Keratinocyte (primary cell): ENCODE data around the gene FNDC4. TPM values are rescaled to one million over a fixed set of nuclear protein-coding genes. Genes with fewer than 3 reads are reported as not detected.

Experiments used
- DNase-seq: peaks from one replicate; pipeline ENCODE4 v3.0.0-alpha.2; 2011; ENCODE audit warnings: low read depth, missing footprints, low spot score
- FAIRE-seq: peaks from 2 replicates; lab custom pipeline; 2011; peaks lifted over from hg19 to GRCh38; lab: Jason Lieb, UNC
- H2AFZ ChIP-seq: 2 replicates; pipeline ENCODE4 v1.6.0; 2012; ENCODE audit warnings: low read length, control low read depth, inconsistent platforms; ENCODE audit not compliant: control insufficient read depth
- H3K27ac ChIP-seq: 2 replicates; pipeline ENCODE4 v1.5.1; 2011; ENCODE audit warnings: low read length; ENCODE audit not compliant: control insufficient read depth, insufficient read depth
- H3K27me3 ChIP-seq: 3 replicates; pipeline ENCODE4 v1.6.0; 2011; ENCODE audit warnings: low read length; ENCODE audit not compliant: control insufficient read depth, insufficient read depth; ENCODE audit errors: extremely low read depth
- H3K36me3 ChIP-seq, 2 experiments: 2 replicates in 1 of 2; 3 replicates in 1 of 2; pipeline ENCODE4 v1.5.1; 2011; ENCODE audit warnings: low read length in 2 of 2, mild to moderate bottlenecking in 1 of 2; ENCODE audit not compliant: control insufficient read depth in 2 of 2, insufficient read depth in 2 of 2; ENCODE audit errors: extremely low read depth in 1 of 2
- H3K4me1 ChIP-seq: 3 replicates; pipeline ENCODE4 v1.5.1; 2011; ENCODE audit warnings: low read length; ENCODE audit not compliant: control insufficient read depth, insufficient read depth; ENCODE audit errors: extremely low read depth
- H3K4me2 ChIP-seq: 3 replicates; pipeline ENCODE4 v1.6.0; 2011; ENCODE audit warnings: low read depth, low read length; ENCODE audit not compliant: control insufficient read depth, insufficient read depth; ENCODE audit errors: extremely low read depth
- H3K4me3 ChIP-seq, 3 experiments: fragments of 200-600 bp in 1 of 3; sonication (generic) in 1 of 3; 2 replicates in 2 of 3; 3 replicates in 1 of 3; pipeline ENCODE4 v1.5.1; 2011 to 2016; ENCODE audit warnings: low read length in 3 of 3, mild to moderate bottlenecking in 3 of 3, control low read depth in 2 of 3, inconsistent platforms in 1 of 3, low read depth in 1 of 3, mixed read lengths in 1 of 3, mixed run types in 1 of 3, moderate library complexity in 1 of 3; ENCODE audit not compliant: control insufficient read depth in 2 of 3, insufficient read depth in 2 of 3; ENCODE audit errors: extremely low read depth in 1 of 3
- H3K79me2 ChIP-seq: 2 replicates; pipeline ENCODE4 v1.6.0; 2012; ENCODE audit warnings: low read length; ENCODE audit not compliant: control insufficient read depth, insufficient read depth
- H3K9ac ChIP-seq: 3 replicates; pipeline ENCODE4 v1.6.0; 2011; ENCODE audit warnings: low read length; ENCODE audit not compliant: control insufficient read depth, insufficient read depth; ENCODE audit errors: extremely low read depth
- H3K9me1 ChIP-seq: 3 replicates; pipeline ENCODE4 v1.6.0; 2011; ENCODE audit warnings: low read length; ENCODE audit not compliant: control insufficient read depth, insufficient read depth; ENCODE audit errors: extremely low read depth
- H3K9me3 ChIP-seq: 2 replicates; pipeline ENCODE4 v1.5.1; 2012; ENCODE audit warnings: low read depth, low read length; ENCODE audit not compliant: control insufficient read depth
- H4K20me1 ChIP-seq: 3 replicates; pipeline ENCODE4 v1.6.0; 2011; ENCODE audit warnings: low read length; ENCODE audit not compliant: control insufficient read depth, insufficient read depth; ENCODE audit errors: extremely low read depth
- EZH2 ChIP-seq: IDR thresholded peaks from one replicate; pipeline ENCODE4 v1.6.1; 2012; ENCODE audit warnings: inconsistent platforms, mild to moderate bottlenecking, low read length, moderate library complexity
- dilution Hi-C: fragments of 300-500 bp; cut with MboI; formaldehyde crosslinking; loops from one replicate; pipeline ENCODE4 v1.7.0; 2020; ENCODE audit warnings: low sequenced_read_pairs; ENCODE audit not compliant: extremely low pct_ligation_motif_present
- polyA plus RNA-seq, 5 experiments: library from polyadenylated mRNA; depleted of rRNA in 3 of 5; stranded (reverse) in 3 of 5; stranded (forward) in 1 of 5; unstranded in 1 of 5; fragments of >200 nt; gene quantifications; 1 replicate in 1 of 5; 2 replicates in 3 of 5; 3 replicates in 1 of 5; pipeline versions ENCODE4 v1.2.1 to v1.2.3, GENCODE V29; 2011 to 2012; ENCODE audit warnings: missing spikeins in 2 of 5, low read depth in 1 of 5, low replicate concordance in 1 of 5
- TF ChIP-seq, protein P1 (sequence below), 3 experiments: IDR thresholded peaks in 1 of 3; conservative IDR thresholded peaks in 1 of 3; optimal IDR thresholded peaks in 1 of 3; 2 replicates in 2 of 3; 3 replicates in 1 of 3; pipeline versions ENCODE3 to v1.5.1; 2011; ENCODE audit warnings: low read length in 3 of 3, mild to moderate bottlenecking in 3 of 3, moderate library complexity in 2 of 3, control low read depth in 1 of 3, inconsistent platforms in 1 of 3; ENCODE audit not compliant: insufficient read depth in 2 of 3; ENCODE audit errors: extremely low read depth in 1 of 3

Gene FNDC4
- polyA plus RNA-seq, 1 donor (not counting 4 experiments of a cell fraction or from before 2014, with no cell fraction given), result 6.3 TPM

DNA sequence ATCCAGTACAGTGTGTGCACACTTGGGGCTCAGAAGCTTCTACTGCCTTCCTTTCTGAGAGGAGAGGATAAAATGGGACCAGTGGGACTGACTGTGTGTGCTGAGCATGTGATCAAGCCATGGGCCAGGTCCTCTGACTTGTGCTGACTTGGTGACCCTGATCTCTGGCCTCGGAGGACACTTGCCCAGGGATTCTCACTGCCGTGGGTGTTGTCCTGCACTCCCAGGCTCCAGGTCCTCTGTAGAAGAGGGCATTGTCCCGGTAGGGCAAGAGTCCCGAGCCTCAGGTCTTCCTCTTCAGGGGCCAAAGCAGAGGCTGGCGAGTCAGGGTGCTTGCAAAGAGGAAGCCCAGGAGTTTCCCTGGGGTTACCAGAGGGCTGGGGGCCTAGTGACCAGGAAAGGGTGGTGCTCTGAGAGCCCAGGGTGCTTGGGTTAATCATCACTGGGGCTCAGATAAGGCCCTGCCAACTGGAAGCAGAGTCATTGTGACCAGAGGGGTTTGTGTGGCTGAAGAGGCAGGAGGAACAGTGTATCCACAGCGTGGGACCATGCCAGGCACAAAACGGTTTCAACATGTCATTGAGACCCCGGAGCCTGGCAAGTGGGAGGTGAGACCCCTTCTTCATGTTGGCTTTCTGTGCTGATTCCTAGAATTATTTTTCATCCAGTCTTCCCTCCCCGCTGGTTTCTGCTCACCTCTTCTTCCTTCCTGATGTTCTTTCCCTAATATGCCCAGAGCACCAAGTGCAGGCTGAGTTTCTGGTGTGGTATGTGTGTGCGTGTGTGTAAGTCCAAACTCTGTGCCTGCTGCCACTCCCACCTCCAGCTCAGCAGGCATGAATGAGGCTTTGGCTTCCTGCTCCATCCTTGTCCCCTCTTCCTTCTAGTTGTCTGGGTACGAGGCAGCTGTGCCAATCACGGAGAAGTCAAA is 1.6 kb upstream of the FNDC4 start, which contains the start of gene GCKR:
TSS of gene GCKR (plus strand) at position 483 of the 931 bp plus-strand sequence. CDS start at position 549, 66 bp downstream.
- H4K20me1 ChIP-seq, result no peaks in the 10 kb centered on the region
- dilution Hi-C loops, result no loop called here
- no peaks in the 10 kb centered on the region for H3K79me2 ChIP-seq
- H2AFZ ChIP-seq, result no peak within 1 kb of the TSS
- TF ChIP-seq EZH2, result no peak
- TF ChIP-seq, protein P1, sequence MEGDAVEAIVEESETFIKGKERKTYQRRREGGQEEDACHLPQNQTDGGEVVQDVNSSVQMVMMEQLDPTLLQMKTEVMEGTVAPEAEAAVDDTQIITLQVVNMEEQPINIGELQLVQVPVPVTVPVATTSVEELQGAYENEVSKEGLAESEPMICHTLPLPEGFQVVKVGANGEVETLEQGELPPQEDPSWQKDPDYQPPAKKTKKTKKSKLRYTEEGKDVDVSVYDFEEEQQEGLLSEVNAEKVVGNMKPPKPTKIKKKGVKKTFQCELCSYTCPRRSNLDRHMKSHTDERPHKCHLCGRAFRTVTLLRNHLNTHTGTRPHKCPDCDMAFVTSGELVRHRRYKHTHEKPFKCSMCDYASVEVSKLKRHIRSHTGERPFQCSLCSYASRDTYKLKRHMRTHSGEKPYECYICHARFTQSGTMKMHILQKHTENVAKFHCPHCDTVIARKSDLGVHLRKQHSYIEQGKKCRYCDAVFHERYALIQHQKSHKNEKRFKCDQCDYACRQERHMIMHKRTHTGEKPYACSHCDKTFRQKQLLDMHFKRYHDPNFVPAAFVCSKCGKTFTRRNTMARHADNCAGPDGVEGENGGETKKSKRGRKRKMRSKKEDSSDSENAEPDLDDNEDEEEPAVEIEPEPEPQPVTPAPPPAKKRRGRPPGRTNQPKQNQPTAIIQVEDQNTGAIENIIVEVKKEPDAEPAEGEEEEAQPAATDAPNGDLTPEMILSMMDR (optimal IDR thresholded peaks at IDR 0.05 in 1 of 3, IDR thresholded peaks at IDR 0.05 in 1 of 3, conservative IDR thresholded peaks at IDR 0.05 in 1 of 3; ENCODE audit: extremely low read depth in 1 of 3, insufficient read depth in 2 of 3, low read length in 3 of 3), result no peak
- H3K4me3 ChIP-seq, result no peak within 1 kb of the TSS
- DNase-seq (no peak), FAIRE-seq (no peak)
- H3K9me3 ChIP-seq, result no peaks in the 10 kb centered on the region
- no peaks in the 10 kb centered on the region for H3K36me3 ChIP-seq
- H3K27me3 ChIP-seq, result no peaks in the 10 kb centered on the region
- no peak within 1 kb of the TSS for H3K9ac ChIP-seq
- no peak within 1 kb of the TSS for H3K27ac ChIP-seq
- H3K4me1 ChIP-seq, result peaks cover 12% of the 10 kb centered on the region
- H3K4me2 ChIP-seq, result no peak within 1 kb of the TSS
- H3K9me1 ChIP-seq, result no peaks in the 10 kb centered on the region

DNA sequence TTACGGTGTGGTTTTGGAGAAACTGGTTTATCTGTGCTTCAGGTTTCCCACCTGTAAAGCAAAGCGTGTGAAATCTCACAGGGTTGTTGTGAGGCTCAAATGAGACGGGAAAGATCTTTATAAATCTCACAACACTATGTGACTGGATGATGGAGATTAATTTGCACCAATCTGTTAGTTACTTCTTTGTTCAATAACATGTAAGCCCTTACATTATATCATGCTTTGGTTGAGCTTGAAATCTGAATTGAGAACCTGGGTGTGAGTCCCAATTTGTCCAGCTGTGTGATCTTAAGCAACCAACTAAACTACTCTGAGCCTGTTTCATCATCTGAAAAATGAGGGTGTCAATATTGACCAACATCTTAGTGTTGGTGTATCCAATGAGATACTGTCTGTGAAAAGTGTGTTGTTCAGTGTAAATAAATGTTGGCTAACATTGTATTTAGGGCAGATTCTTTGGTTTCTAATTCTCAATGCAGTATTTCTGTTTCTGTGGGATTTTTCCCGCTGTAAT is 898 bp upstream of the FNDC4 start:
- Histone ChIP-seq H3K4me1 (peaks cover 12% of the 10 kb centered on the region), H3K27ac (no peak overlapping the region), H3K4me2 (no peak overlapping the region), H3K79me2 (no peaks in the 10 kb centered on the region), H3K9me1 (no peaks in the 10 kb centered on the region), H2AFZ (no peak overlapping the region), H3K4me3 (no peak overlapping the region), H3K27me3 (no peaks in the 10 kb centered on the region), H3K36me3 (no peaks in the 10 kb centered on the region), H4K20me1 (no peaks in the 10 kb centered on the region), H3K9me3 (no peaks in the 10 kb centered on the region), H3K9ac (no peak overlapping the region)
- dilution Hi-C loops, result no loop called here
- no peak for DNase-seq
- no peak for FAIRE-seq
- no peak for TF ChIP-seq EZH2
- TF ChIP-seq, protein P1 (optimal IDR thresholded peaks at IDR 0.05 in 1 of 3, IDR thresholded peaks at IDR 0.05 in 1 of 3, conservative IDR thresholded peaks at IDR 0.05 in 1 of 3; ENCODE audit: extremely low read depth in 1 of 3, insufficient read depth in 2 of 3, low read length in 3 of 3), result no peak
